Suprapubic skin (tissue), 4 donors: ENCODE data around the gene PDE9A. TPM values are rescaled to one million over a fixed set of nuclear protein-coding genes. Genes with fewer than 3 reads are reported as not detected.

ENCODE experiments used
- DNase-seq, 2 donors: peaks; one replicate each; pipeline ENCODE4 v3.0.0-alpha.2; 2019; ENCODE audit warnings: low spot score in 2 of 2
- H3K27ac ChIP-seq: fragments of 200-600 bp; sonication (generic); one replicate; pipeline ENCODE4 v1.5.1; 2019
- H3K27me3 ChIP-seq: fragments of 200-600 bp; sonication (generic); one replicate; pipeline ENCODE4 v1.5.1; 2019
- H3K36me3 ChIP-seq: fragments of 200-600 bp; sonication (generic); one replicate; pipeline ENCODE4 v1.5.1; 2019
- H3K4me1 ChIP-seq: fragments of 200-600 bp; sonication (generic); one replicate; pipeline ENCODE4 v1.5.1; 2019
- H3K4me3 ChIP-seq: fragments of 200-600 bp; sonication (generic); one replicate; pipeline ENCODE4 v1.5.1; 2019; ENCODE audit warnings: mild to moderate bottlenecking
- H3K9me3 ChIP-seq: fragments of 200-600 bp; sonication (generic); one replicate; pipeline ENCODE4 v1.5.1; 2019
- EP300 ChIP-seq: sonication (generic); formaldehyde crosslinking; IDR thresholded peaks from one replicate; pipeline ENCODE4 v1.6.1; 2017; ENCODE audit warnings: antibody characterized with exemption
- POLR2A ChIP-seq, 2 donors: fragments of 450-650 bp; IDR thresholded peaks; one replicate each; pipeline ENCODE4 v1.6.1; 2017; ENCODE audit warnings: antibody characterized with exemption in 2 of 2, mild to moderate bottlenecking in 2 of 2, moderate library complexity in 2 of 2
- POLR2AphosphoS5 ChIP-seq, 3 donors: sonication (generic); formaldehyde crosslinking; IDR thresholded peaks; one replicate each; pipeline ENCODE4 v1.6.1; 2017; ENCODE audit warnings: antibody characterized with exemption in 3 of 3
- WGBS: methylation state at CpG from one replicate; pipeline ENCODE4 v1.1.5; 2018; 5-methylcytosine and 5-hydroxymethylcytosine counted together
- total RNA-seq, 4 donors: library from RNA; depleted of rRNA; stranded (reverse); fragments of >200 nt; gene quantifications; one replicate each; pipeline ENCODE4 v1.1.0, GENCODE V29; 2016
- TF ChIP-seq, protein P1 (sequence below), 2 donors: fragments of 200-600 bp in 1 of 2; fragments of 450-650 bp in 1 of 2; sonication (generic) in 1 of 2; IDR thresholded peaks; one replicate each; pipeline ENCODE4 v1.5.1; 2016 to 2019; ENCODE audit warnings: antibody characterized with exemption in 2 of 2, mild to moderate bottlenecking in 1 of 2, moderate library complexity in 1 of 2

The PDE9A gene
- total RNA-seq, 4 donors from 2014 or later = 4.5 to 12.0 (median 7.1) TPM

DNA sequence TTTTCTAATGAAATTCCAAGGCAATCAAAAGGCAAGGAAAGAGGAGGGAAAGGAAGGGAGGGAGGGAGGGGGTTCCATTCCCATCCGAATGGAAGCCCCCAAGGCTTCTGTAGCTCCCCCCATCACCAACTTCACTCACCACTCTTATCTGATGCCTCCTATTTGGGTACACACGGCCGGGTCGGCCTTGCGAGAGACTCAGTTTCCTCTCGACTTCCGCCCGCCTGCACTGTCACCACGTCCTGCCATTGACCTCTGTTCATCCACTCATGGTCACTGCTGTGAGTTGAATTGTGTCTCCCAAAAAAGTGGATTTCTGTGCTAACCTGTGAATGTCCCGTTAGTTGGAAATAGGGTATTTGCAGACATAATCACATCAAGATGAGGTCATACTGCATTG lies 11.2 kb downstream of the PDE9A start:
- 93% methylated on average over 10 of the region's 10 CpGs for WGBS

DNA sequence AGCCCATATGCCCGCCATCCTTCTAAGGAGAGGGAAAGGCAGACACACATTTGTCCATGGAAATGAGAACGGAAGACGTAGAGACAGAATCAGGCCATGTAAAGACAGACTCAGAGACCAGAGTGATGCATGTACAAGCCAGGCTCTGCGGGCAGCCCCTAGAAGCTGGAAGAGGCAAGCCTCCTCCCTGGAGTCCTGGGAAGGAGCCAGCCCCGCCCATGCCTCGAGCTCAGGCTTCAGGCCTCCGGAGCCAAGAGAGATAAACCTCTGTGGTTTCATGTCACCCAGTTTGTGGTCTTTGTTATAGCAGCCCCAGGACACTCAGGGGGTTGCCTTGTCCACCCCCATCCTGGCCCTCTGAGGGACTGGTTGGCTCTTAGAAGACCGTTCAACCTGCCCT lies 11.6 kb downstream of the PDE9A start:
- WGBS = 69% methylated on average over 8 of the region's 8 CpGs
- Histone ChIP-seq H3K9me3 (no peaks in the 10 kb centered on the region), H3K27me3 (no peaks in the 10 kb centered on the region), H3K4me3 (no peak overlapping the region), H3K36me3 (no peaks in the 10 kb centered on the region), H3K4me1 (no peaks in the 10 kb centered on the region), H3K27ac (peak overlapping the region; percentile 36)
- no peak for DNase-seq
- TF ChIP-seq POLR2A (IDR thresholded peaks at IDR 0.05) (no peak), POLR2AphosphoS5 (IDR thresholded peaks at IDR 0.05) (no peak), EP300 (no peak)
- TF ChIP-seq, protein P1, sequence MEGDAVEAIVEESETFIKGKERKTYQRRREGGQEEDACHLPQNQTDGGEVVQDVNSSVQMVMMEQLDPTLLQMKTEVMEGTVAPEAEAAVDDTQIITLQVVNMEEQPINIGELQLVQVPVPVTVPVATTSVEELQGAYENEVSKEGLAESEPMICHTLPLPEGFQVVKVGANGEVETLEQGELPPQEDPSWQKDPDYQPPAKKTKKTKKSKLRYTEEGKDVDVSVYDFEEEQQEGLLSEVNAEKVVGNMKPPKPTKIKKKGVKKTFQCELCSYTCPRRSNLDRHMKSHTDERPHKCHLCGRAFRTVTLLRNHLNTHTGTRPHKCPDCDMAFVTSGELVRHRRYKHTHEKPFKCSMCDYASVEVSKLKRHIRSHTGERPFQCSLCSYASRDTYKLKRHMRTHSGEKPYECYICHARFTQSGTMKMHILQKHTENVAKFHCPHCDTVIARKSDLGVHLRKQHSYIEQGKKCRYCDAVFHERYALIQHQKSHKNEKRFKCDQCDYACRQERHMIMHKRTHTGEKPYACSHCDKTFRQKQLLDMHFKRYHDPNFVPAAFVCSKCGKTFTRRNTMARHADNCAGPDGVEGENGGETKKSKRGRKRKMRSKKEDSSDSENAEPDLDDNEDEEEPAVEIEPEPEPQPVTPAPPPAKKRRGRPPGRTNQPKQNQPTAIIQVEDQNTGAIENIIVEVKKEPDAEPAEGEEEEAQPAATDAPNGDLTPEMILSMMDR (IDR thresholded peaks at IDR 0.05) = no peak

More for the DNA sequence above, 11.2 kb downstream of the PDE9A start:
- no peak for DNase-seq
- no peaks in the 10 kb centered on the region for H3K9me3 ChIP-seq
- no peak overlapping the region for H3K4me3 ChIP-seq
- H3K27me3 ChIP-seq = no peaks in the 10 kb centered on the region
- H3K36me3 ChIP-seq = no peaks in the 10 kb centered on the region
- no peaks in the 10 kb centered on the region for H3K4me1 ChIP-seq
- no peak overlapping the region for H3K27ac ChIP-seq
- TF ChIP-seq EP300 (no peak), POLR2A (IDR thresholded peaks at IDR 0.05) (no peak), POLR2AphosphoS5 (IDR thresholded peaks at IDR 0.05) (no peak)
- TF ChIP-seq, protein P1 (IDR thresholded peaks at IDR 0.05) = no peak

GRCh38 chr21:42665484-42665883 lies 12.1 kb downstream of the PDE9A start:
- no peaks in the 10 kb centered on the region for H3K36me3 ChIP-seq
- H3K9me3 ChIP-seq = no peaks in the 10 kb centered on the region
- WGBS = 86% methylated on average over 10 of the region's 13 CpGs
- no peak for TF ChIP-seq POLR2AphosphoS5 (IDR thresholded peaks at IDR 0.05)
- TF ChIP-seq, protein P1 (IDR thresholded peaks at IDR 0.05) = no peak
- no peak for TF ChIP-seq POLR2A (IDR thresholded peaks at IDR 0.05)
- TF ChIP-seq EP300 = no peak
- H3K4me3 ChIP-seq = no peak overlapping the region
- no peak for DNase-seq
- peak overlapping the region; percentile 36 for H3K27ac ChIP-seq
- no peaks in the 10 kb centered on the region for H3K4me1 ChIP-seq
- no peaks in the 10 kb centered on the region for H3K27me3 ChIP-seq

DNA sequence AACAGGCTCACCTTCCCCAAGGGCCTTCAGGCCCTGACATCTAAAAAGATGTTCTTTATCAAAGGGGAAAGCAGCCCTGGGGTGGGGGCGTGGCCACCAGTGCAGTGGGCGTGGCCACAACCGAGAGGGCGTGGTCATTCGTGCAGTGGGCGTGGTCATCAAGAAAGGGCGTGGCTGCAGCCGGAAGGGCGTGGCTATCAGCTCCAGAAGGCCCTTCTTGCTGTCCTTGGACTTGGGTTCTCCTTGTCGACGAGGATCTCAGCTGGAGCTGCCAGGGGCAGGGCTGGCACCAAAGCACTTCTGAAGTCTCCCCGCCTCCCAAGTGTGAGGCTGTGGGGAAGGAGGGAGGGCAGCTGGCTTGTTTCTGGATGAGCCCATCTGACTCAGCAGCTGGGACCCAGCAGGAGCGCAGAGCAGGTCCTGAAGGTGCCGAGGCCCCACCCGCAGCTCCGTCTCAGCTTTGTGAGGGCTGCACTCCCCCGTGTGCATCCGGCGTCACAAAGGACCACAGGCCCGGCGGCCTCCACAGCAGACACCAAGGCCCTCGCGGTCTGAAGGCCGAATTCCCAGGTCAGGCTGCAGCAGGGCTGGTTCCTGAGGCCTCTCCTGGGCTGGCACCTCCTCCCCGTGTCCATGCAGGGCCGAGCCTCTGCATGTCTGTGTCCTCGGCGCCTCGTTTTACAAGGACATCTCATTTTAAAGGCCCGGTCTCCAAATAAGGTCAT lies 12.8 kb downstream of the PDE9A start:
- 78% methylated on average over 28 of the region's 30 CpGs for WGBS
- Histone ChIP-seq H3K4me1 (no peaks in the 10 kb centered on the region), H3K9me3 (no peaks in the 10 kb centered on the region), H3K36me3 (no peaks in the 10 kb centered on the region), H3K27ac (peak overlapping the region; percentile 23), H3K27me3 (no peaks in the 10 kb centered on the region), H3K4me3 (no peak overlapping the region)
- no peak for DNase-seq
- TF ChIP-seq POLR2AphosphoS5 (IDR thresholded peaks at IDR 0.05) (no peak), POLR2A (IDR thresholded peaks at IDR 0.05) (no peak), EP300 (no peak)
- TF ChIP-seq, protein P1 (IDR thresholded peaks at IDR 0.05) = no peak

GRCh38 chr21:42666925-42667324 lies 13.5 kb downstream of the PDE9A start:
- no peaks in the 10 kb centered on the region for H3K27me3 ChIP-seq
- H3K36me3 ChIP-seq = no peaks in the 10 kb centered on the region
- H3K4me1 ChIP-seq = no peaks in the 10 kb centered on the region
- TF ChIP-seq EP300 = no peak
- no peak for TF ChIP-seq POLR2AphosphoS5 (IDR thresholded peaks at IDR 0.05)
- TF ChIP-seq POLR2A (IDR thresholded peaks at IDR 0.05) = no peak
- TF ChIP-seq, protein P1 (IDR thresholded peaks at IDR 0.05) = no peak
- H3K9me3 ChIP-seq = no peaks in the 10 kb centered on the region
- H3K4me3 ChIP-seq = no peak overlapping the region
- H3K27ac ChIP-seq = peak overlapping the region; percentile 23
- WGBS = 83% methylated on average over 1 of the region's 11 CpGs
- DNase-seq = no peak
